Glutamatergic neuron (in vitro differentiated cells): ENCODE data around the gene TLR4. TPM values are rescaled to one million over a fixed set of nuclear protein-coding genes. Genes with fewer than 3 reads are reported as not detected.

Source experiments
- DNase-seq: peaks from one replicate; pipeline ENCODE4 v3.0.0; 2022
- H3K27ac Mint-ChIP-seq: one replicate; pipeline ENCODE4 v1.8.0; 2020; ENCODE audit warnings: mild to moderate bottlenecking, mixed read lengths, inconsistent platforms; ENCODE audit not compliant: unreplicated experiment
- H3K27me3 Mint-ChIP-seq: one replicate; pipeline ENCODE4 v1.8.0; 2020; ENCODE audit warnings: mild to moderate bottlenecking, moderate library complexity, mixed read lengths, inconsistent platforms; ENCODE audit not compliant: unreplicated experiment
- H3K36me3 Mint-ChIP-seq: one replicate; pipeline ENCODE4 v1.8.0; 2020; ENCODE audit warnings: mild to moderate bottlenecking, mixed read lengths, inconsistent platforms; ENCODE audit not compliant: unreplicated experiment
- H3K4me1 Mint-ChIP-seq: one replicate; pipeline ENCODE4 v1.8.0; 2020; ENCODE audit warnings: mild to moderate bottlenecking, low read depth, mixed read lengths, inconsistent platforms; ENCODE audit not compliant: unreplicated experiment
- H3K4me3 Mint-ChIP-seq: one replicate; pipeline ENCODE4 v1.8.0; 2020; ENCODE audit warnings: mild to moderate bottlenecking, mixed read lengths, inconsistent platforms; ENCODE audit not compliant: unreplicated experiment
- H3K9me3 Mint-ChIP-seq: one replicate; pipeline ENCODE4 v1.8.0; 2020; ENCODE audit warnings: mild to moderate bottlenecking, moderate library complexity, mixed read lengths, inconsistent platforms; ENCODE audit not compliant: unreplicated experiment
- CTCF ChIP-seq: fragments of 200-600 bp; sonication (generic); IDR thresholded peaks from one replicate; pipeline ENCODE4 v1.5.0; 2021; ENCODE audit not compliant: partially characterized antibody, unreplicated experiment
- total RNA-seq: library from RNA; stranded (reverse); fragmentation: NEBNext Ultra II Directional; extraction: Animal tissue kit (Norgen Biotek cat#: 25700); gene quantifications from one replicate; pipeline ENCODE4 v1.2.1, GENCODE V29; 2021; ENCODE audit not compliant: unreplicated experiment

The TLR4 gene
- total RNA-seq, 1 donor from 2014 or later, result not detected

DNA sequence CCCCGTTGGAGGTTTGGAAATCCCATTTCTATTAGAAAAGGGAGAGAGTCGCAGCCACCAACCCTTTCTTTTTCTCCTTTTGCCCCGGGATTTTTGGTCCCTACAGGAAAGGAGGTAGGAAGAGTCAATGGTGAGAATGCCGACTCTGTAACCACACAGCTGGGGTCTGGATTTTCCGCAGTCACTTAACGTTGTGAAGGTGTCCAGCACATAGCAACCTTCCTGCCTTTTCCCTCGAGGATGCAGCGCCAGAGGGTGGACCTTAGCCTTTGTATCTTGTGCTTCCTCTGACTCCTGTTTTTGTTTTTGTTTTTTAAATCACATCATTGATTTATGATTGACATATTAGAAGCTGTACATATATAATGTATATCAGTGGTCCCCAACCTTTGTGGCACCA lies 41.4 kb downstream of the TLR4 start:
- Mint-ChIP-seq H3K27ac (no peak overlapping the region), H3K9me3 (peaks cover 2% of the 10 kb centered on the region), H3K36me3 (no peaks in the 10 kb centered on the region), H3K4me3 (peak overlapping the region; percentile 74), H3K4me1 (peaks cover 7% of the 10 kb centered on the region), H3K27me3 (no peaks in the 10 kb centered on the region)
- TF ChIP-seq CTCF, result no peak
- DNase-seq, result no peak

- Mint-ChIP-seq H3K4me3 (no peak overlapping the region), H3K4me1 (peaks cover 7% of the 10 kb centered on the region), H3K36me3 (no peaks in the 10 kb centered on the region), H3K27me3 (no peaks in the 10 kb centered on the region), H3K9me3 (peaks cover 2% of the 10 kb centered on the region), H3K27ac (no peak overlapping the region)
- no peak for TF ChIP-seq CTCF
- no peak for DNase-seq
Observed at GRCh38 chr9:117746263-117746662, 42.1 kb downstream of the TLR4 start.

- Mint-ChIP-seq H3K27ac (no peak overlapping the region), H3K36me3 (no peaks in the 10 kb centered on the region), H3K4me1 (peaks cover 4% of the 10 kb centered on the region), H3K9me3 (peaks cover 4% of the 10 kb centered on the region), H3K27me3 (no peaks in the 10 kb centered on the region), H3K4me3 (no peak overlapping the region)
- TF ChIP-seq CTCF, result no peak
- DNase-seq, result no peak
Observed at GRCh38 chr9:117747386-117747970, 43.3 kb downstream of the TLR4 start.

DNA sequence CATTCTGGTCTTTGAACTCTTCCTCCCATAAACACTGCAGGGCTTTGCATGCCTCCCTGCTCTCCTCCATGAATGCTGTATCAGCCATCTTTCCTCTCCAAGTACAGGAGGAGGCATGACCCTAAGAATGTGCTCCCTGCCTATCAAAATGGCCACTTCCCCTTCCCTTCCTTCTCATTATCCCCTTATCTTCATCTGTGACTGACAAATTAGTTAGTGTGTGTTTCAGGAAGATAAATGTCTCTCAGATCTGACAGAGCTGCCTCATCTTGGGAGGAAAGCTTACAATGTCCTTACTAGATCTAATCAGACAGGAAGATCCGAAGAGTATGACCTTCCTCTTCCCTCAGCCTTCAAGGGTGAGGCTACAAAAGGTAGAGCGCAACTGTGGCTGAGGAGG lies 46.2 kb downstream of the TLR4 start:
- no peak for TF ChIP-seq CTCF
- Mint-ChIP-seq H3K4me1 (peaks cover under 1% of the 10 kb centered on the region), H3K9me3 (peaks cover 5% of the 10 kb centered on the region), H3K27ac (no peak overlapping the region), H3K27me3 (peaks cover 2% of the 10 kb centered on the region), H3K4me3 (no peak overlapping the region), H3K36me3 (no peaks in the 10 kb centered on the region)
- no peak for DNase-seq

- TF ChIP-seq CTCF, result no peak
- DNase-seq, result no peak
- Mint-ChIP-seq H3K4me3 (no peak overlapping the region), H3K27me3 (peaks cover 2% of the 10 kb centered on the region), H3K4me1 (no peaks in the 10 kb centered on the region), H3K36me3 (no peaks in the 10 kb centered on the region), H3K9me3 (peaks cover 5% of the 10 kb centered on the region), H3K27ac (no peak overlapping the region)
Observed at GRCh38 chr9:117752894-117753293, 48.7 kb downstream of the TLR4 start.
